Trophoblast cell (in vitro differentiated cells and primary cell): Measurements from ENCODE around the gene CLEC4E.

Experiments used
- DNase-seq, 2 donors: peaks; one replicate each; pipeline ENCODE4 v3.0.0-alpha.2; 2016
- H2AFZ ChIP-seq: 2 replicates; pipeline ENCODE4 v1.6.1; 2013; ENCODE audit warnings: low read length, moderate library complexity, mild to moderate bottlenecking; ENCODE audit not compliant: insufficient read depth, poor library complexity
- H2AK5ac ChIP-seq: 2 replicates; pipeline ENCODE4 v1.6.1; 2013; ENCODE audit warnings: mild to moderate bottlenecking, low read length
- H2BK120ac ChIP-seq: 2 replicates; pipeline ENCODE4 v1.6.1; 2013; ENCODE audit warnings: low read length, mild to moderate bottlenecking, moderate library complexity; ENCODE audit not compliant: insufficient read depth, poor library complexity
- H2BK12ac ChIP-seq: 2 replicates; pipeline ENCODE4 v1.6.1; 2013; ENCODE audit warnings: mild to moderate bottlenecking, low read length, moderate library complexity
- H2BK5ac ChIP-seq: 2 replicates; pipeline ENCODE4 v1.6.1; 2013; ENCODE audit warnings: low read length, low read depth, moderate library complexity, mild to moderate bottlenecking; ENCODE audit not compliant: poor library complexity
- H3K14ac ChIP-seq: 2 replicates; pipeline ENCODE4 v1.6.1; 2013; ENCODE audit warnings: mild to moderate bottlenecking, low read length
- H3K18ac ChIP-seq: 2 replicates; pipeline ENCODE4 v1.6.1; 2013; ENCODE audit warnings: mild to moderate bottlenecking, low read length
- H3K23ac ChIP-seq: 2 replicates; pipeline ENCODE4 v1.6.1; 2013; ENCODE audit warnings: low read length
- H3K27ac ChIP-seq: 2 replicates; pipeline ENCODE4 v1.5.1; 2013; ENCODE audit warnings: low read depth, mild to moderate bottlenecking, inconsistent platforms, low read length, moderate library complexity
- H3K27me3 ChIP-seq: 2 replicates; pipeline ENCODE4 v1.6.1; 2013; ENCODE audit warnings: inconsistent platforms, mild to moderate bottlenecking, low read length, moderate library complexity; ENCODE audit not compliant: insufficient read depth
- H3K36me3 ChIP-seq, 2 experiments: 1 replicate in 1 of 2; 2 replicates in 1 of 2; pipeline ENCODE4 v1.6.1; 2013; ENCODE audit warnings: low read length in 2 of 2, mild to moderate bottlenecking in 2 of 2, moderate library complexity in 1 of 2; ENCODE audit not compliant: insufficient read depth in 2 of 2, control insufficient read depth in 1 of 2
- H3K4ac ChIP-seq: 2 replicates; pipeline ENCODE4 v1.6.1; 2013; ENCODE audit warnings: low read depth, mild to moderate bottlenecking, low read length, moderate library complexity
- H3K4me1 ChIP-seq, 2 experiments: 1 replicate in 1 of 2; 2 replicates in 1 of 2; pipeline ENCODE4 v1.6.1; 2013; ENCODE audit warnings: low read length in 2 of 2, mild to moderate bottlenecking in 2 of 2, moderate library complexity in 1 of 2; ENCODE audit not compliant: insufficient read depth in 2 of 2, control insufficient read depth in 1 of 2
- H3K4me2 ChIP-seq: 2 replicates; pipeline ENCODE4 v1.6.1; 2013; ENCODE audit warnings: inconsistent platforms, mild to moderate bottlenecking, low read length, moderate library complexity
- H3K4me3 ChIP-seq: 2 replicates; pipeline ENCODE4 v1.5.1; 2013; ENCODE audit warnings: mild to moderate bottlenecking, low read depth, low read length, inconsistent platforms
- H3K79me1 ChIP-seq: one replicate; pipeline ENCODE4 v1.6.1; 2013; ENCODE audit warnings: low read length
- H3K79me2 ChIP-seq: 2 replicates; pipeline ENCODE4 v1.6.1; 2013; ENCODE audit warnings: low read length, mild to moderate bottlenecking; ENCODE audit not compliant: control insufficient read depth, insufficient read depth, poor library complexity
- H3K9ac ChIP-seq: 2 replicates; pipeline ENCODE4 v1.6.1; 2013; ENCODE audit warnings: mild to moderate bottlenecking, low read length
- H3K9me3 ChIP-seq: 2 replicates; pipeline ENCODE4 v1.6.1; 2013; ENCODE audit warnings: low read depth, mild to moderate bottlenecking, control low read depth, inconsistent platforms, low read length; ENCODE audit not compliant: insufficient read depth
- H4K12ac ChIP-seq: 2 replicates; pipeline ENCODE4 v1.6.1; 2013; ENCODE audit warnings: low read depth, mild to moderate bottlenecking, low read length, moderate library complexity
- H4K8ac ChIP-seq: 2 replicates; pipeline ENCODE4 v1.6.1; 2013; ENCODE audit warnings: low read depth, mild to moderate bottlenecking, low read length, moderate library complexity
- H4K91ac ChIP-seq: one replicate; pipeline ENCODE4 v1.6.1; 2013; ENCODE audit warnings: low read depth, mild to moderate bottlenecking, low read length, moderate library complexity
- WGBS: extraction: QIAGEN DNeasy Blood & Tissue Kit; methylation state at CpG from one replicate; pipeline ENCODE4 v1.1.7; 2013; ENCODE audit warnings: missing lambda C conversion rate; ENCODE audit not compliant: insufficient read length, insufficient coverage; ENCODE audit errors: extremely low coverage; 5-methylcytosine and 5-hydroxymethylcytosine counted together

Gene CLEC4E

DNA sequence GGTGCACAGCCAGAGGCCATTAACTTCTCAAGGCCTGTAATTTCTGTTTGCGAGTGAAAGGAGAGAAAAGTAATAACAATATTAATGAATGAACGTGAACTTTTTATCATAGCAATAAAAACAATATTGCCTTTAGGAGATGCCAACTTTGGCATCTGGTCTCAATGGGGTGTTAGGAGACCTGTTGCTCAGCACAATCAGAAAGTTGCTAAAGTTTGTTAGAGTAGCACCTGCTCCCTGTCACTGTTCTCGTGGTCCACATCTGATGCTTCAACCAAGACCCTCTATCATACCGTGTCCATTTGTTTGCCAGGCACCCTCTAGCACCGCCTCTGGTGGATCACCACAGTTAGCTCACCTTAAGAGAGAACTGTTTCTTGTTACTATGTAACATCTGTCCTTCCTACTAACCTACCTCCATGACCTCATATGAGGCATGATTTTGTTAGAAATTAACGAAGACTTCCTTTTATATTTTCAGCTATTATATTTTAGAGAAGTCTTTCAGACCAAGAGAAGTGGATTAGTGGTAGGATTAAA lies 12.5 kb upstream of the CLEC4E start:
- no peak overlapping the region for H3K18ac ChIP-seq
- no peaks in the 10 kb centered on the region for H3K27me3 ChIP-seq
- H3K36me3 ChIP-seq: no peaks in the 10 kb centered on the region
- no peak overlapping the region for H2AK5ac ChIP-seq
- no peak overlapping the region for H4K8ac ChIP-seq
- no peak overlapping the region for H3K4me3 ChIP-seq
- no peak overlapping the region for H2AFZ ChIP-seq
- H3K4me1 ChIP-seq: no peaks in the 10 kb centered on the region
- H3K14ac ChIP-seq: no peak overlapping the region
- H3K9ac ChIP-seq: no peak overlapping the region
- H3K27ac ChIP-seq: no peak overlapping the region
- no peaks in the 10 kb centered on the region for H3K79me1 ChIP-seq
- no peak overlapping the region for H3K23ac ChIP-seq
- no peak for DNase-seq
- H2BK12ac ChIP-seq: no peak overlapping the region
- no peak overlapping the region for H2BK120ac ChIP-seq
- no peak overlapping the region for H3K4me2 ChIP-seq
- no peak overlapping the region for H4K12ac ChIP-seq
- WGBS: no CpG with 5 or more reads among the region's 6 CpGs
- H3K79me2 ChIP-seq: no peaks in the 10 kb centered on the region
- no peak overlapping the region for H4K91ac ChIP-seq
- H2BK5ac ChIP-seq: no peak overlapping the region
- H3K9me3 ChIP-seq: no peaks in the 10 kb centered on the region
- no peak overlapping the region for H3K4ac ChIP-seq

DNA sequence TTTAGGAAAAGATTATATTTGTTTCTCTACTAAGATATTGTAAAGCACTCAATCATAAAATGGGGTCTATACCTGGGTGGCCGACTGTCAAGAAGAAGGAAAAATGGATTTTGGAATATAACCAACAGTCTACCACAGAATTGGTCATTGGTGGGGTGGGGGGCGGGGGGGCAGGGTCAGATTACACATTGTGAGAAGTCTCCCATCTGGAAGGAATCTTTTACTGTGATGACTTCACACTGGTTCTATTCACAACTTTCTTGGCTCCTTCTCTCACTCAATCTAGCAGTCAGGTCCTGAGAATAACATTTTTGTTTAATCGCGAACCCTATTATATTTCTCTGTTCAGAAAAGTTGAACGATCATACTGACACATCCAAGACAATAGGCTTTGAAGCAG lies 8.7 kb upstream of the CLEC4E start:
- Histone ChIP-seq H4K8ac (no peak overlapping the region), H3K4ac (no peak overlapping the region), H2BK5ac (no peak overlapping the region), H3K14ac (no peak overlapping the region), H3K36me3 (no peaks in the 10 kb centered on the region), H3K79me2 (no peaks in the 10 kb centered on the region), H3K4me2 (no peak overlapping the region), H3K4me1 (no peaks in the 10 kb centered on the region), H3K9ac (no peak overlapping the region), H4K12ac (no peak overlapping the region), H3K27me3 (no peaks in the 10 kb centered on the region), H2AK5ac (no peak overlapping the region), H2BK12ac (no peak overlapping the region), H3K23ac (no peak overlapping the region), H2AFZ (no peak overlapping the region), H3K27ac (no peak overlapping the region), H3K79me1 (no peaks in the 10 kb centered on the region), H3K4me3 (no peak overlapping the region), H3K9me3 (no peaks in the 10 kb centered on the region), H4K91ac (no peak overlapping the region), H2BK120ac (no peak overlapping the region), H3K18ac (no peak overlapping the region)
- no peak for DNase-seq
- WGBS: no CpG with 5 or more reads among the region's 5 CpGs

DNA sequence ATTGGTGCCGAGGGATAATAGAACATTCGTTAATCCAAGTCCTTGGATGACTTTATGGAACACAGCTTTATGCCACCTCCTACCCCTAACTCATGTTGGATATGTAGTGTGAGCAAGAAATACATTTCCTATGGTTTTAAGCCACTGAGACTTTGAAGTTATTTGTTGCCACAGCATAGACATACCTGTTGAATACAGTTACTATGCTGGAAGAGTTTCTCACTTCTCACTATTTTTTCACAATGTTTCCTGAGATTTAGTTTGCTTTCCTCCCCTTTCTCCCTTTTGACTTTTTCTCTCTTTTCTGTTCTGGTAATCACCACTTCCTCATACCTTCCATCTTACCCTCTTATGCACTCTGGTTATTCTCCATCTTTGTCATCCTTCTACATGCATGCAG lies 7.5 kb upstream of the CLEC4E start:
- no peak overlapping the region for H2AK5ac ChIP-seq
- H3K23ac ChIP-seq: no peak overlapping the region
- no peak overlapping the region for H2BK120ac ChIP-seq
- no peak overlapping the region for H3K14ac ChIP-seq
- H2BK5ac ChIP-seq: no peak overlapping the region
- H4K91ac ChIP-seq: no peak overlapping the region
- H3K79me1 ChIP-seq: no peaks in the 10 kb centered on the region
- no peak overlapping the region for H3K18ac ChIP-seq
- H4K12ac ChIP-seq: no peak overlapping the region
- DNase-seq: no peak
- no peak overlapping the region for H4K8ac ChIP-seq
- no peaks in the 10 kb centered on the region for H3K9me3 ChIP-seq
- no peak overlapping the region for H3K4me3 ChIP-seq
- no peak overlapping the region for H3K27ac ChIP-seq
- H2AFZ ChIP-seq: no peak overlapping the region
- H3K4me1 ChIP-seq: no peaks in the 10 kb centered on the region
- H3K27me3 ChIP-seq: no peaks in the 10 kb centered on the region
- H3K79me2 ChIP-seq: no peaks in the 10 kb centered on the region
- H3K9ac ChIP-seq: no peak overlapping the region
- H3K4ac ChIP-seq: no peak overlapping the region
- H3K36me3 ChIP-seq: no peaks in the 10 kb centered on the region
- H2BK12ac ChIP-seq: no peak overlapping the region
- no peak overlapping the region for H3K4me2 ChIP-seq
- no CpG with 5 or more reads among the region's 2 CpGs for WGBS

DNA sequence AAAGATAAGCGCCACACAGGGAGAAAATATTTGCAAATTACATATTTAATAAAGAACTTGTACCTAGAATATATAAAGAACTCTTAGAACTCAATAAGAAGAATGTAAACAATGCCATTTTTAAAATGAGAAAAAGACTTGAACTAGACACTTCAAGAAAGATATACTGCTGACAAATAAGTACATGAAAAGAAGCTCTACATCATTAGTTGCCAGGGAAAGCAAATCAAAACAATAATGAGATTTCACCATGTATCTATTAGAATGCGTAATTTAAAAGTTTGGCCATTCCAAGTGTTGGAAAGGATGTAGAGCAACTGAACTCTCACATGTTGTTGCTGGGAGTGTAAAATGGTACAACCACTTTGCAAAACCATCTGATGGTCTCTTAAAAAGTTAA lies 6.9 kb upstream of the CLEC4E start:
- no peak overlapping the region for H3K23ac ChIP-seq
- no CpG with 5 or more reads among the region's 2 CpGs for WGBS
- H3K36me3 ChIP-seq: no peaks in the 10 kb centered on the region
- H3K4me2 ChIP-seq: no peak overlapping the region
- H4K91ac ChIP-seq: no peak overlapping the region
- H4K8ac ChIP-seq: no peak overlapping the region
- no peaks in the 10 kb centered on the region for H3K4me1 ChIP-seq
- H3K9ac ChIP-seq: no peak overlapping the region
- H2AFZ ChIP-seq: no peak overlapping the region
- H3K79me1 ChIP-seq: no peaks in the 10 kb centered on the region
- DNase-seq: no peak
- H3K27ac ChIP-seq: no peak overlapping the region
- H4K12ac ChIP-seq: no peak overlapping the region
- H3K79me2 ChIP-seq: no peaks in the 10 kb centered on the region
- H2BK12ac ChIP-seq: no peak overlapping the region
- no peak overlapping the region for H3K18ac ChIP-seq
- no peak overlapping the region for H2BK5ac ChIP-seq
- no peak overlapping the region for H2AK5ac ChIP-seq
- no peak overlapping the region for H3K4ac ChIP-seq
- H3K9me3 ChIP-seq: no peaks in the 10 kb centered on the region
- H3K27me3 ChIP-seq: no peaks in the 10 kb centered on the region
- no peak overlapping the region for H3K14ac ChIP-seq
- no peak overlapping the region for H2BK120ac ChIP-seq
- no peak overlapping the region for H3K4me3 ChIP-seq
